ENCODE data around the gene PRPH. TPM values are rescaled to one million over a fixed set of nuclear protein-coding genes. Genes with fewer than 3 reads are reported as not detected.
"Not testable (repeated sequence)": the region's sequence is repeated elsewhere in the genome, so short reads cannot be mapped to it uniquely, and the experiment has no call there.

PRPH gene
- total RNA-seq, 6 experiments from 2014 or later: not detected

GRCh38 chr12:49282302-49282701 is 12.6 kb upstream of the PRPH start:
- H3K4me1 Mint-ChIP-seq (ENCODE audit: low read depth): no peaks in the 10 kb centered on the region
- no peak overlapping the region for H3K4me3 Mint-ChIP-seq
- no peaks in the 10 kb centered on the region for H3K36me3 Mint-ChIP-seq (ENCODE audit: low read depth)
- DNase-seq: no peak
- H3K27ac Mint-ChIP-seq: no peak overlapping the region
- H3K9me3 Mint-ChIP-seq: no peaks in the 10 kb centered on the region
- H3K27me3 Mint-ChIP-seq (ENCODE audit: insufficient read depth): peaks cover 9% of the 10 kb centered on the region
- TF ChIP-seq, protein P1, sequence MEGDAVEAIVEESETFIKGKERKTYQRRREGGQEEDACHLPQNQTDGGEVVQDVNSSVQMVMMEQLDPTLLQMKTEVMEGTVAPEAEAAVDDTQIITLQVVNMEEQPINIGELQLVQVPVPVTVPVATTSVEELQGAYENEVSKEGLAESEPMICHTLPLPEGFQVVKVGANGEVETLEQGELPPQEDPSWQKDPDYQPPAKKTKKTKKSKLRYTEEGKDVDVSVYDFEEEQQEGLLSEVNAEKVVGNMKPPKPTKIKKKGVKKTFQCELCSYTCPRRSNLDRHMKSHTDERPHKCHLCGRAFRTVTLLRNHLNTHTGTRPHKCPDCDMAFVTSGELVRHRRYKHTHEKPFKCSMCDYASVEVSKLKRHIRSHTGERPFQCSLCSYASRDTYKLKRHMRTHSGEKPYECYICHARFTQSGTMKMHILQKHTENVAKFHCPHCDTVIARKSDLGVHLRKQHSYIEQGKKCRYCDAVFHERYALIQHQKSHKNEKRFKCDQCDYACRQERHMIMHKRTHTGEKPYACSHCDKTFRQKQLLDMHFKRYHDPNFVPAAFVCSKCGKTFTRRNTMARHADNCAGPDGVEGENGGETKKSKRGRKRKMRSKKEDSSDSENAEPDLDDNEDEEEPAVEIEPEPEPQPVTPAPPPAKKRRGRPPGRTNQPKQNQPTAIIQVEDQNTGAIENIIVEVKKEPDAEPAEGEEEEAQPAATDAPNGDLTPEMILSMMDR (IDR thresholded peaks at IDR 0.05): no peak

- not testable (repeated sequence) for H3K4me3 Mint-ChIP-seq; H3K27ac Mint-ChIP-seq; DNase-seq; H3K9me3 Mint-ChIP-seq; H3K36me3 Mint-ChIP-seq (ENCODE audit: low read depth); H3K4me1 Mint-ChIP-seq (ENCODE audit: low read depth); H3K27me3 Mint-ChIP-seq (ENCODE audit: insufficient read depth)
These were observed 12.1 kb upstream of the PRPH start for GRCh38 chr12:49282740-49283375.

DNA sequence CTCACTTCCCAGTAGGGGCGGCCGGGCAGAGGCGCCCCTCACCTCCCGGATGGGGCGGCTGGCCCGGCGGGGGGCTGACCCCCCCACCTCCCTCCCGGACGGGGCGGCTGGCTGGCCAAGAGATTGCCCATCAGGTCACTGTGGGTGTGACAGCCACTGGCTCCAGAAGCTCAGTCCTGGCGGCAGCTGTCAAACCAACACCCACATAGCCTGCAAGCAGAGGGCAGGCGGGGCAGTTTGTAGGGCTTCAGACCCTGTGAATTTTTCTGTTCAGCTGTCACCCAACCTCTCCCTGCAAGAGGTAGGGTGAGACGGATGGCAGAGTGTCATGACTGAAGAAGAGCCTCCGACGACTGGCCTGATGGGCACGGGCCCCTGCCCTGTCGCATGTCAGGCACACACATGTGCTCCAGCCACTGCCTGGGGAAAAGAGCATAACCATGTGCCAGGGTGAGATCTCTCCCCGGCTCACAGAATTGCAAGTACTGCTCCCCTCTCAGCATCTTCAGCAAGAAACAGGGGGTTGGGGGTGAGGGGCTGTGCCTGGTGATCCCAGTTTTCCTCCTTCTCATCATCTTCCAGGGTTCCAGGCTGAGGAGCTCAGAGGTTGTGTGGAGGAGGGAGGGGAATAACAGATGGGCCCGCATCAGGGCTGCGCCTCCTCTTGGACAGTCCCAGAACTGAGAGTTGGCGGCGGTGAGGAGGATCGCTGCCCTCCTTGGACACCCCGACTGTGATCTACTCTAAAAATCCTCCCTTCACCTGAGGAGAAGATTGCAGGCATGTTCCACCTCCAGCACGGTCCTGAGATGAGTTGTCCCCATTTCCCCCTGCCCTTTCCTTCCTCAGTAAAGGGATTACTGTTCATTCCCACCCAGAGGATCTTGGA is 11.2 kb upstream of the PRPH start:
- TF ChIP-seq, protein P1 (IDR thresholded peaks at IDR 0.05): peak; percentile 35; the same call in 1 of the 2 replicates
- Mint-ChIP-seq H3K36me3 (ENCODE audit: low read depth) (no peaks in the 10 kb centered on the region), H3K27me3 (ENCODE audit: insufficient read depth) (peaks cover 11% of the 10 kb centered on the region), H3K9me3 (no peaks in the 10 kb centered on the region), H3K4me1 (ENCODE audit: low read depth) (peaks cover 10% of the 10 kb centered on the region), H3K4me3 (no peak overlapping the region), H3K27ac (no peak overlapping the region)
- DNase-seq: no peak

GRCh38 chr12:49284672-49285071 is 10.3 kb upstream of the PRPH start:
- H3K27ac Mint-ChIP-seq: no peak overlapping the region
- TF ChIP-seq, protein P1 (IDR thresholded peaks at IDR 0.05): no peak
- H3K4me1 Mint-ChIP-seq (ENCODE audit: low read depth): peaks cover 10% of the 10 kb centered on the region
- no peak overlapping the region for H3K4me3 Mint-ChIP-seq
- no peaks in the 10 kb centered on the region for H3K9me3 Mint-ChIP-seq
- H3K27me3 Mint-ChIP-seq (ENCODE audit: insufficient read depth): peaks cover 11% of the 10 kb centered on the region
- no peaks in the 10 kb centered on the region for H3K36me3 Mint-ChIP-seq (ENCODE audit: low read depth)
- no peak for DNase-seq

GRCh38 chr12:49287876-49288275 is 7.1 kb upstream of the PRPH start:
- H3K4me1 Mint-ChIP-seq (ENCODE audit: low read depth): peaks cover 10% of the 10 kb centered on the region
- no peak for DNase-seq
- no peak overlapping the region for H3K4me3 Mint-ChIP-seq
- H3K27me3 Mint-ChIP-seq (ENCODE audit: insufficient read depth): peaks cover 8% of the 10 kb centered on the region
- no peaks in the 10 kb centered on the region for H3K9me3 Mint-ChIP-seq
- TF ChIP-seq, protein P1 (IDR thresholded peaks at IDR 0.05): no peak
- H3K36me3 Mint-ChIP-seq (ENCODE audit: low read depth): no peaks in the 10 kb centered on the region
- no peak overlapping the region for H3K27ac Mint-ChIP-seq

GRCh38 chr12:49288412-49288853 is 6.5 kb upstream of the PRPH start:
- peak; percentile 58 for DNase-seq
- Mint-ChIP-seq H3K4me3 (no peak overlapping the region), H3K27ac (no peak overlapping the region), H3K4me1 (ENCODE audit: low read depth) (peaks cover 10% of the 10 kb centered on the region), H3K36me3 (ENCODE audit: low read depth) (no peaks in the 10 kb centered on the region), H3K9me3 (no peaks in the 10 kb centered on the region), H3K27me3 (ENCODE audit: insufficient read depth) (peaks cover 8% of the 10 kb centered on the region)
- TF ChIP-seq, protein P1 (IDR thresholded peaks at IDR 0.05): peak; percentile 95
